ENCODE results near the gene CUX1. TPM values are rescaled to one million over a fixed set of nuclear protein-coding genes. Genes with fewer than 3 reads are reported as not detected.
A peak's percentile ranks its signal among the peaks of the same experiment; 100 is the strongest.

The CUX1 gene
- total RNA-seq, 1 experiment from 2014 or later, result 53.5 TPM

DNA sequence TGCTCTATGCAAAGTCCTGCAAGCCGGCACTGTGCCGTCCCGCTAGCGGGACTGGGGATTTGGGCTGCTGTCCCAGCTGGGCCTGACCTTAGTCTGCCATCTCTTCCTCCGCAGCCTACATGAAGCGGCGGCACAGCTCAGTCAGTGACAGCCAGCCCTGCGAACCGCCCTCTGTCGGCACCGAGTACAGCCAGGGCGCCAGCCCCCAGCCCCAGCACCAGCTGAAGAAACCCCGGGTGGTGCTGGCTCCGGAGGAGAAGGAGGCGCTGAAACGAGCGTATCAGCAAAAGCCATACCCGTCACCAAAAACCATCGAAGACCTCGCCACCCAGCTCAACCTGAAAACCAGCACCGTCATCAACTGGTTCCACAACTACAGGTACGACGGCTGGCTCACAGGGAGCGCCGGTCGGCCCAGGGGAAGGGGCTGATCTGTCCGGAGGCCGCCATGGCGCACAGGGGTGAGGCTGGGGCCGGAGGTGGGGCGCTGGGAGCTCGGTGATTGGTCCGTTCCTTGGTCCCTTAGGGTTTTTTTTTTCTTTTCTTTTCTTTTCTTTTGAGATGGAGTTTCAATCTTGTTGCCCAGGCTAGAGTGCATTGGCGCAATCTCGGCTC, 421.9 kb downstream of the CUX1 start:
- Histone ChIP-seq H4K20me1 (ENCODE audit: control insufficient read depth, insufficient read depth, insufficient read length) (no peaks in the 10 kb centered on the region), H2AK5ac (ENCODE audit: insufficient read length, low read length) (no peak overlapping the region), H3K4me1 (ENCODE audit: insufficient read depth, low read length) (no peaks in the 10 kb centered on the region), H4K91ac (ENCODE audit: insufficient read length, low read depth, low read length) (no peak overlapping the region), H3K9ac (ENCODE audit: extremely low read depth, insufficient read length, low read length) (no peak overlapping the region), H3T11ph (ENCODE audit: low read length) (no peak overlapping the region), H2AFZ (ENCODE audit: low read length) (no peak overlapping the region), H2BK12ac (ENCODE audit: insufficient read length, low read depth, low read length) (no peak overlapping the region), H3K18ac (ENCODE audit: insufficient read length, low read depth, low read length) (no peak overlapping the region), H3K27ac (ENCODE audit: insufficient read length, low read depth, low read length) (no peak overlapping the region), H3K79me1 (ENCODE audit: insufficient read depth, low read depth, low read length, poor library complexity, severe bottlenecking) (no peaks in the 10 kb centered on the region), H3K14ac (ENCODE audit: insufficient read depth, low read length) (no peak overlapping the region), H2BK120ac (ENCODE audit: low read depth, low read length, poor library complexity, severe bottlenecking) (no peak overlapping the region), H3K4ac (ENCODE audit: low read depth, low read length) (no peak overlapping the region), H3K56ac (ENCODE audit: insufficient read length, low read depth, low read length) (no peak overlapping the region), H3K9me3 (ENCODE audit: control insufficient read depth, low read depth, low read length) (no peaks in the 10 kb centered on the region), H3K27me3 (ENCODE audit: insufficient read depth, low read length) (no peaks in the 10 kb centered on the region), H3K79me2 (ENCODE audit: insufficient read depth, low read length) (no peaks in the 10 kb centered on the region), H2BK15ac (ENCODE audit: low read depth, low read length) (no peak overlapping the region), H2BK20ac (ENCODE audit: low read depth, low read length, poor library complexity, severe bottlenecking) (no peak overlapping the region), H3K23me2 (ENCODE audit: insufficient read length, low read depth, low read length, poor library complexity, severe bottlenecking) (no peaks in the 10 kb centered on the region), H4K8ac (replicated peaks; ENCODE audit: insufficient read length, low read depth, low read length) (no peak overlapping the region), H3K23ac (ENCODE audit: insufficient read length, low read depth, low read length) (no peak overlapping the region), H4K5ac (ENCODE audit: insufficient read length, low read depth, low read length) (no peak overlapping the region), H2BK5ac (ENCODE audit: insufficient read length, low read length) (no peak overlapping the region), H3K4me2 (ENCODE audit: insufficient read depth, insufficient read length, low read length) (no peak overlapping the region)
- TF ChIP-seq CTCF (conservative IDR thresholded peaks at IDR 0.05), result no peak
- Mint-ChIP-seq H3K36me3 (ENCODE audit: insufficient read depth in 1 of 3, low read depth in 3 of 3) (peaks cover 4 to 48% (median 28%) of the 10 kb centered on the region in 3 experiments; a peak in 6 of 7 replicates), H3K27me3 (ENCODE audit: low read depth) (no peaks in the 10 kb centered on the region; the same call in 1 of the 2 replicates), H3K27ac (peak overlapping the region in 1 of 3 experiments; percentile 18; a peak in 1 of 7 replicates), H3K4me1 (0 out of 4 replicates have a peak, but pooled peaks cover 0 to 3% of the 10 kb centered on the region in 2 experiments), H3K9me3 (no peaks in the 10 kb centered on the region), H3K4me3 (no peak overlapping the region)
- DNase-seq, result no peak
- no CpG with 5 or more reads among the region's 35 CpGs for WGBS (ENCODE audit: extremely low coverage, insufficient read length, low lambda C conversion rate)

Data from H9 (cell line).